HT1080 (cell line): ENCODE measurements around the gene NR1H3. TPM values are rescaled to one million over a fixed set of nuclear protein-coding genes. Genes with fewer than 3 reads are reported as not detected.

ENCODE experiments used
- DNase-seq: peaks from one replicate; pipeline ENCODE4 v3.0.0-alpha.2; 2015; ENCODE audit warnings: low read depth
- total RNA-seq: library from RNA; depleted of rRNA; stranded (reverse); fragments of >200 nt; shearing (Covaris generic); gene quantifications from 2 replicates; pipeline ENCODE4 v1.2.3, GENCODE V29; 2014

NR1H3 gene
- total RNA-seq, 1 experiment from 2014 or later: 9.7 TPM

DNA sequence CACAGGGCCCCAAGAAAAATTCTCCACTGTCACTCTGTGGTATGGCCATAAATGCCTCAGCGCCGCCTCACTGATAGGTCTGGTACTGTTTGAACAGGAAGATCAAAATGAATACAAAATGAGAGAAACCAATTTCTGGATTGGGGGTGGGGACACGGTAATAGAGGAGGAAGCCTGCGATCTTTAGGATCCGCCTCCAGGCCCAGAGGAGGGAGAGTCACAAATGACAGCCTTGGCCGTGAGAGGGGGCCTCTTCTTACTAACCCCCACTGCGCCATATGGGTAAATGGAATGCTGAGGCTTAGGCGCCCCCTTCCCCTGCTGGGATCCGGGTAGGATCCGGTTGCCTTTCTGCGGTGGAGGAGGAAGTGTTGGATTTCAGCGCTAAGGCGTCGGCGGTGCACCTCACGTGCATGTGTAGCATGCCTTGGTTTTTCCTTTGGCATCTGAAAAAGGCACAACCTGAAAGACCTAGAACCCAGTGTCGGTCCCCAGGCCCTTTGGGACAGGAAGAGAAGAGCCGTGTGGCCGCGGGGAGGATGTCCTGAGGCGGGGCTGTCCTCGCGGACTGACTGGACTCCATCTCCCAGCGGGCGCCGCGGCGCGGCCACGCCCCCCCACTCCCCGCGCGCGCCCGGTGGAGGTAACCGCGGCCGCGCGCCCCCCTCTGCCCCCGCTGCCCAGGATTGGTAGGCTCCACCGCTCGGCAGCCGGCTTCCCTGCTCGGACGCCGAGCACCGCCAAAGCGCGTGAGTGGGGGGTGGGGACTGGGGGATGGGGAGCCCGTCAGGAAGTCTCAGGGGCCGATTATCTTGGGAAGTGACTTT is 11.4 kb downstream of the NR1H3 start:
- peak; percentile 92 for DNase-seq

DNA sequence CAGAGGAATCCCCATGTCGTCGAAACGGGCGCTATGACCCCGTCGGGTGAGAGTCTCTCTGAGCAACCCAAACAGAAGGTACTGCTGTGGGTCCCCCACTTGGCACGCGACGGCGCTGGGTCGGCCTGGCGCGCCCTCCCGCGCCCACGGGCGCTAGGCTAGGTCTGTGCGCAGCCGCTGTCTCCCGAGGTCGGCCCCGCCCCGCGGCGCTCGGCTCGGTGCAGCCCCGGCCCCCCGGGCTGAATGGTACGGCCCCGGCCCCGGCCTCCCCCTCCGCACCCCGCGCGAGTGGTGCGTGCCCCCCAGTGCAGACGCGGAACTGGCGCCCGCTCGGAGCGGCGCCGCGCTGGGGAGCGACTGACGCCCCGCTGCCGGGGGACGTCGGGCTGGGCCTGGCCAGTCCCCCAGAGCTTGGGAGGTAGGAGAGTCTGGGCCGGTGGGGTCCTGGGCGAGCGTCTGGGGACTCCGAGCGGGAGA is 12.1 kb downstream of the NR1H3 start, which contains the start of gene MADD:
Gene MADD (plus strand): TSS at position 305 of the 477 bp plus-strand sequence.
- peak; percentile 74 for DNase-seq

DNA sequence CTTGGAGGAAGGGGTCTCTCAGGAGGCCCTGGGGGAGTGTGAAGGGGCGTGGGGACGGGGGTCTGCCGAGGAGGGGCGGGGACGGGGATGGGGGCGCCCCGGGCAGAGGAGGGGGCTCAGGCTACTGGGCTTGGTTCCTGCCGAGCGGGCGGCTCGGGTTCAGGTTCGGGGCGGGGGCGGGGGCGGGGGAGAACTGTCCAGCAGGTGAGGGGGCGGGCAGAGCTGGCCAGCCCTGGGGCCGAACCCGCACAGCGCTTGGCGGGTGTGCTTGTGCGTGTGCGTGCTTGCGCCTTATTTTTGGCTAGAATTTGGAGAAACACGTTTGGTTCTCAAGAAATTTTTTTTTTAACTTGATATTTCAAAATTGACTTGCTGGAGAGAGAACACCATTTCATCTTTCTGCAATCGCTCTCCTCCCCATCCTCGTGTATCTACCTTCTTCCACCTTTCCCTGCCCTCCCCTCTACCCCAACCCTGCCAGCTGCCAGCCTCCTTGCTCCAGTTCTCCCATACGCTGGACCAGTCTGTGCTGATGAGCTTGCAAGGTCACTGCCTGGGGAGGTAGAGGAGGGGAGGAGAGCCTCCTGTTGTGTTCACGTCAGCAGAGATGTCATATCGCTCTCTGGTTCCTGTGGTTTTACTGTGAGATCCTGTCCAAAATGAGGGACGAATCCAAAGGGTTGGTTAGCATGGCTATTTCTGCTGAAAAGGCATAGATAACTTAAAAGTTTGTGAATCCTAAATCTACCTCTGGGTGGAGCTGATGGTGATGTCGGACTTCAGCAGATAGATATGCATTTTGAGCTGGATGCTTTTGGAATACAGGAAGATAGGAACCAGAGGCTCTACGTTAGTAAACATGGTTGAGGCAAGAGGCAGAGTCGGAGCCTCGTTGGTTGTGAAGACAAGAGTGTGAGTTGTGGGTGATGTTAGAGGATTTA is 12.8 kb downstream of the NR1H3 start:
- peak; percentile 57 for DNase-seq

DNA sequence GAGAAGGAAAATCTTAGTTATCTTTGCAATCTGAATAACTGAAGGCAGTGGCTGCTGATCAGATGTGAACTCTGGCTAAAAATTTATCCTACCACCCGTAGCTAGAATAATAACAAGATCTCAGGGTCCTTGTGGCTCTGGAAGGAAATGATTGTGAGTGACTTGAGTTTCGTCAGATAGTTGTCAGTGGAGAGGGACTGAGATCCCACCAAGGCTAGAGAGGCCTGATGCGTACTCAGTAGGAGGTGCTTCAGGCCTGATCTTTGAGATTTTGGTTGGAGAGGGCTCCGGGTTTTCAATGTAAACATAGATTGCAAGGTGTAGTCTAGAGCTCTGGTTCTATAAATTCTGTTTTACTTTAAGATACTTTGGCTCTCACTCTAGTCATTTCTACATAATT is 13.5 kb downstream of the NR1H3 start:
- no peak for DNase-seq

DNA sequence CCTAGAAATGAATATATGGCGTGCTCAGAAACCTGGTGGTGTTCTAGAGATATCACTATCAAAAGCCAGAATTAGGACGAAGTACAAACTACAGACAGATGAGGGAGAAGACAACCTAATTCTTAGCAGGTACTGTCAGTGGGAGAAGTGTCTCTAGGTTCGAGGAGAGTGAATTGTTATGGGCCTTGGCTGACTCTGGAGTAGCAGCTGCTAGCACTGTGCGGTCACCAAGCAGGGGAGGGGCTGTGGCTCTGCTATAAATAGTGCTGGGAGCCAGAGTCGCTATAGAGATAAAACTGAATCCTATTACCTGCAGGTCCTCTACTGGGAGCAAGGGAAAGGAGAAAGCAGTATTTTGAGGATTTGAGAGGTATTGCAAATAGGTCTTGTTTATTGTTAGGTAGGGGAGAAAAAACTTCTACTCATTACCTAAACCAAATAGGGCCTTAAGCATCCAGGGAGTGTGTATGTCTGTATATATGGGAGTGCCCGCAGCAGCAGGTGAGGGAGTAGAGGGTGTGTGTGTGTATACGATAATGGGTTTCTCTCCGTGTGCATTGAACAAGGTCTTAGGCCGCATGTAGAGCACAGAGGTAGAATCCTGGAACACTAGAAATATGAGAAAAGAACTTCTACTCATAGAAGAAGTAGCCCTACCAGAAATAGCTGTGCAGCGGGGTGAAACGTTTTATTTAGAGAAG is 14.3 kb downstream of the NR1H3 start:
- no peak for DNase-seq

DNA sequence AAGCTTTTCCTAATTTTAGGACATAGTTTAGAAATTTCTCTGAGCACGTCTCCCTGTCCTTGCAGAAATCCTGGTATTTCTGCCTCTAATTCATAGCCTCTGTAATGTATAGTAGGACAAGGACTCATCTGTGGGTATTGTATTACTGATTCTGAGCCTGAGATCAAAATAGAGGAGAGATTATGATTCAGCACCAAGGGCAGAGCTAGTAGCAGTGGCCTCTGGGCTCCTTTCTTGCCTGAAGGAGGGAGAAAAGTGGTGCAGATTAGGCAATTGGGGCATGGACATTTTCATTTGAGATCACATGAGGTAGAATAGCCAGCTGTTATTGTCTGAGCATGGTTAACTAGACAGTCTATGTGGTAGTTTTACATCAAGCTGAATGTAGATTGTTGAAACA is 14.9 kb downstream of the NR1H3 start:
- no peak for DNase-seq

DNA sequence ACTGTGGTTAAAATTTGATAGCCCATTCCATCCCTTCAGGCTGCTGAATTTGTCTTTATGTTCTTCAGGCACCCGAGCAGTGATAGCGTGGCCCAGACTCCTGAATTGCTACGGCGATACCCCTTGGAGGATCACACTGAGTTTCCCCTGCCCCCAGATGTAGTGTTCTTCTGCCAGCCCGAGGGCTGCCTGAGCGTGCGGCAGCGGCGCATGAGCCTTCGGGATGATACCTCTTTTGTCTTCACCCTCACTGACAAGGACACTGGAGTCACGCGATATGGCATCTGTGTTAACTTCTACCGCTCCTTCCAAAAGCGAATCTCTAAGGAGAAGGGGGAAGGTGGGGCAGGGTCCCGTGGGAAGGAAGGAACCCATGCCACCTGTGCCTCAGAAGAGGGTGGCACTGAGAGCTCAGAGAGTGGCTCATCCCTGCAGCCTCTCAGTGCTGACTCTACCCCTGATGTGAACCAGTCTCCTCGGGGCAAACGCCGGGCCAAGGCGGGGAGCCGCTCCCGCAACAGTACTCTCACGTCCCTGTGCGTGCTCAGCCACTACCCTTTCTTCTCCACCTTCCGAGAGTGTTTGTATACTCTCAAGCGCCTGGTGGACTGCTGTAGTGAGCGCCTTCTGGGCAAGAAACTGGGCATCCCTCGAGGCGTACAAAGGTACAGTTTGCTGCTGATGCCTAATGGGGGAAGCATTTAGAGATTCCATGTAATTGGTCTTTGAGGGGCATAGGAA is 16.9 kb downstream of the NR1H3 start:
- DNase-seq: no peak

DNA sequence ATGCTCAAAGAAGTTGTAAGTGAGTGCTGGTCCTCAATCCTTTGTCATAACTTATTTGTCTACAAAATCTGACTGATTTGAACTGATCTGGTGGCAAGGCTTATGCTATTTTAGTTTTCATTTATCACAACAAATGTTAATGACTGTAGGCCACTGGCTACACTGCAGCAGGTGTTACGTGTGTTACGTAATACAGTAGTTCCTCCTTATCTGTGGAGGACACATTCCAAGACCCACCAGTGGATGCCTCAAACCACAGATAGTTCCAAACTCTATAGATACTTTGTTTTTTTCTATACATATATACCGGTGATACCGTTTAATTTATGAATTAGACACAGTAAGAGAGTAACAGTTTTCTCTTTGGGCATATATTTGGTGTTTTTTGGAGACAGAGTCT is 19.1 kb downstream of the NR1H3 start:
- DNase-seq: no peak

DNA sequence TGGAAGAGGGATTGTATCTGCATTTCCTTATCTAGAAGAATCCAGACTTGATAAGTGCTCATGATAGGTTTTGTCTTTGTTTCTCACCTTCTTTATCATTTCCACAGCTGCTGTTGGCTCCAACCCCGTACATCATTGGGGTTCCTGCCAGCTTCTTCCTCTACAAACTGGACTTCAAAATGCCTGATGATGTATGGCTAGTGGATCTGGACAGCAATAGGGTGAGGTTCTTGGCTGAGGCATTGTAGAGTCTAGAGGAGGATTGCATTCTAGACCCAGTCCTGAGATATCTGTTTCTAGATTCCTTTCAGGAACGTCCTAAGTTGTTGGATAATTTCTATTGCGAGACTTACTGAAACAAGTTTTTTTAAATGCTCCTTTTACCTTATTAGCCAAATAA is 20.3 kb downstream of the NR1H3 start:
- no peak for DNase-seq

DNA sequence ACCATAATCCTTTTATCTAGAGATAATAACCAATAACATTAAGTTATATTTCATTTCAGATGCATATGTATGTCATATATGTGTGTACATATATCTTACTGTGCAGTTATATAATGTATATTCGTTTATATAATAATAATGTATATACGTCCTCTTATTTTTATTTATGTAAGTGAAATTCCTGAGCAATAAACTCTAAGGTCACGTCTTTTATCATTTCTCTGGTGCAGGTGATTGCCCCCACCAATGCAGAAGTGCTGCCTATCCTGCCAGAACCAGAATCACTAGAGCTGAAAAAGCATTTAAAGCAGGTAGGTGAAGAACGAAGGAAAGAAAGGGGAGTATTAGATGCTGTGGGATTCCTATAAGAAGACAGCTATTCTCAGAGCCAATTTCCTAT is 21.0 kb downstream of the NR1H3 start:
- no peak for DNase-seq

DNA sequence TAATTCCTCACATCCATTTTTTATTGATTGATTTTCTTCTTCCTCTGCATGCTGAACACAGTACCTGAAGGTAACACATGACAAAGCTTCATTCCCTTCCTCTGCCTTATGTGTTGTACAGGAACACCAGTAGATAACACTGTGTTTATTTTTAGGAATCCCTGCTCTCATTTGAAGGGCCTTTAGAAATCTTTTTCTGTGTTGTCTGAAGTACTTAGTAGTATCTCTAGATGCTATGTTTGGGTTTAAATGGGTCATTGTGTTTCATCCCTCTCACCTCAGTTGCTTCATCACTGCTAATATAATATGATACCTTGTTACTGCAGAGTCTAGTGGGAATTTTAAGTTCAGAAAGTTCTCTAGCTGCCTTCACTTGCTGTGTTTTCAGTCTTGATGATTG is 22.3 kb downstream of the NR1H3 start:
- no peak for DNase-seq

DNA sequence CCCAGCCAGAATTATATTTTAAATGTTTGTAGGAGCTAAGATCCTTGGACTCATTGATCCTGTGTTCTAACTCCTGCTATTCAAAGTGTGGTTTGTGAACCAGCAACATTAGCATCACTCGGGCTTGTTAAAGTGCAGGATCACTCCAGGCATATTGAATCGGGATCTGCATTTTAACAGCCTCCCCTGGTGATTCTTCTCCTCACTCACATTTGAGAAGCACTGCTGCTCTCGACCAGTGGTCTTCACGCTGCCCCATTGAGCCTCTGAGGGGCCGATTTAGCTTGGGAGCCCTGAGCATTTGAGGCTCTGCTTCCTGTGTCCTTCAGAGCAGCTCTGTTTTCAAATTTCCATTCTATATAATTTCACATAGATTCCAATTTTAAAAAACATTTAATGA is 23.1 kb downstream of the NR1H3 start:
- no peak for DNase-seq

DNA sequence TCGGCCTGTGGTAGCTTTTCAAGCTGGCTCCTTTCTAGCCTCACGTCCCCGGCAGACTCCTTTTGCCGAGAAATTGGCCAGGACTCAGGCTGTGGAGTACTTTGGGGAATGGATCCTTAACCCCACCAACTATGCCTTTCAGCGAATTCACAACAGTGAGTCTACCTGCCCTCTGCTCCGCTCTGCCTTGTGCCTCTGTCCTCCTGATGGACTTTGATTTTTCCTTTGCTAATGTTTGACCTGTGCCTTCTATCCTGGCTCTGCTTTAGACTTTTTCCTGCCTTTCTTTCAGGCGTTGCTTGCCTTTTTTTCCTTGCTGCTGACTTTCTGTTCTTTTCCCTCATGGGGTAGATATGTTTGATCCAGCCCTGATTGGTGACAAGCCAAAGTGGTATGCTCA is 24.7 kb downstream of the NR1H3 start:
- no peak for DNase-seq

DNA sequence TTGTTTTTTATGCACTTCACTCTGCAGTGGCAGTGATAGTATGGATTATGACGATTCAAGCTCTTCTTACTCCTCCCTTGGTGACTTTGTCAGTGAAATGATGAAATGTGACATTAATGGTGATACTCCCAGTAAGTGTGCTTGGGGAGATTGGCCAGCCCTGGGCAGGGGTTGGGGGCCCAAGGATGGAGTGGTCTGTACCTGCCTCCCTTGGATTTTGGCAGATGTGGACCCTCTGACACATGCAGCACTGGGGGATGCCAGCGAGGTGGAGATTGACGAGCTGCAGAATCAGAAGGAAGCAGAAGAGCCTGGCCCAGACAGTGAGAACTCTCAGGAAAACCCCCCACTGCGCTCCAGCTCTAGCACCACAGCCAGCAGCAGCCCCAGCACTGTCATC is 26.4 kb downstream of the NR1H3 start:
- no peak for DNase-seq

DNA sequence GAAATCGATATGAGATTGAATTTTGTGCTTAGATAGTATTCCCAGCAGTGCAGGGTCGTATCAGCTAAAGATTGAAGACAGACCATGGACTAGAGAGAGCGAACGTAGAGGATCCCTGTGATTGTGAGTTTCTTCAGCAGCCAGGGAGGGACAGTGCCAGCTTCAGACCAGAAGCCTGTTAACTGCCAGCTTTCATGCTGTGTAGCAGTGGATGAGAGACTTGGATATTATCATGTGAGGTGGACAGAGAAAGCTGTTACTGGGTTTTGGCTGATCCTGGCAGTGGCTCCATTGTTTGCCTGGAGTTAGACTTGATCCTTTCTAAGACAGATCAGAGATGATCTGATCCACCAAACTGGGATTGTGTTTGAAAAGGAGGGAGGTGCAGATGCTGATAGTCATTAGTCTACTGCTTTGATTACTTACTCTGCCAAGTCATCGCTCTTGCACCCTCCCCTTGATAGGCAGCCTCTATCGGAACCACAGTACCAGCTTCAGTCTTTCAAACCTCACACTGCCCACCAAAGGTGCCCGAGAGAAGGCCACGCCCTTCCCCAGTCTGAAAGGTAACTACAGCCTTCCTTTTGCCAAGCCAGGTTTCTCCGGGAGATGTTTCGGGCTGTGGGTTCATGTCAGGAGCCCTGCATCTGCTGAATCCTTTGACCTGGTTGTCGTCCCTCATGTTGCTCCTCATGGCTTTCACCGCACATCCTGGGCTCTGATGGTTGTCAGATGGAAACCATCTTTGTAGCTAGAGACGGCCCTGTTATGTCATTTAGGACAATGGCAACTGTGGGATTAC is 28.4 kb downstream of the NR1H3 start:
- DNase-seq: no peak

DNA sequence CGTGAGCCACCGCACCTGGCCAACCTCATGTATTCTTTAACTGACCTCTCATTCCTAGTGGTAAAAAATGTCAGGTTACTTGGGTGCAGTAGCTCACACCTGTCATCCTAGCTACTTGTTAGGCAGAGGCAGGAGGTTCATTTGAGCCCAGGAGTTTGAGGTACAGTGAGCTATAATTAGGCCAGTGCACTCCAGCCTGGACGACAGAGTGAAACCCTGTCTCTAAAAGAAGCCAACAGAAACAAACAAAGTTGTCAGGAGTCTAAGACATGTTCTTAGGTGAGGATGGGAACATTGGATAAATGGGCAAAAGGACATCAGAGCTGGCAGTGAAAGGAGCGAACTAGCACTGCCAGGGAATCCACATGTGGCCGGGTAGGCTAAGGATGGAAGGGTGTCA is 30.3 kb downstream of the NR1H3 start:
- DNase-seq: no peak

DNA sequence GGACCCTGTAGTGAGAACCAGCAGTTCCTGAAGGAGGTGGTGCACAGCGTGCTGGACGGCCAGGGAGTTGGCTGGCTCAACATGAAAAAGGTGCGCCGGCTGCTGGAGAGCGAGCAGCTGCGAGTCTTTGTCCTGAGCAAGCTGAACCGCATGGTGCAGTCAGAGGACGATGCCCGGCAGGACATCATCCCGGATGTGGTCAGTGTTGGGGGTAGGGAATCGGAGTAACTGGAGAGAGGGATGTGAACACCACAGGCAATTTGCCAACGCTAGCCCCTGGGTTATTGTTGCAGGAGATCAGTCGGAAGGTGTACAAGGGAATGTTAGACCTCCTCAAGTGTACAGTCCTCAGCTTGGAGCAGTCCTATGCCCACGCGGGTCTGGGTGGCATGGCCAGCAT is 32.1 kb downstream of the NR1H3 start:
- DNase-seq: peak; percentile 63

DNA sequence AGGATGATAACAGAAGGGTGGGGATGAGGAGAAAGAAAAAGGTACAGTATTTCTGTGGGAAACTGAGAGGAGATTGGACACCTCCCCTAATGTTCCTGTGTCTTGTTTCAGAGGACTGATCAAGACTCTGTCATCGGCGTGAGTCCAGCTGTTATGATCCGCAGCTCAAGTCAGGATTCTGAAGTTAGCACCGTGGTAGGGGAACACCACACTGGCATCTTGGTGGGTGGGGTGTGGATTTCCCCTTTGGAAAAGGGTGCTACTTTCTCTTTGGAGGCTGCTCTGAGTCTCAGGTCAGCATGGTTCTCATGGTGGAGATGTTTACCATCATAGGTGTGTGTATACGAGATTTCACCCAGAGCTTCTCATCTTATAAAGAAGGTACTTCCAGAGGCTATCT is 37.6 kb downstream of the NR1H3 start:
- DNase-seq: no peak

DNA sequence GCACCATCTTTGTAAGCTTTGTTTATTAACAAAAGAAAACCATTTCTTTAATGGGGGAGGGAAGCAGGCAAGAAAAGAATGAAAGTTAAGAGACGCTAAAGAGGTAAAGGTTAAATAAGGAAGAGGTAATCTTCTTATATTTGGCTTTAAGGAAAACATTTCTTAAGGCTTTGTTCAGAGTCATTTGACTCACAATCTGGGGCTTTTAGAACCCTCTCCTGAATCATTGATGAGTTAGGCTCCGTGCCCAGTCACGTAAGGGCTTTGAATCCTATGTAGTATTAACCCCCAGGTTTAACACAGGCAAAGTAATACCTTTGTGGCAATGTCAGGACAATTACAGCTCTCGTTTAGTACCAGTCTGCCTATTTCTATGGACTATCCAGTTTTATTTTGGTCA is 38.2 kb downstream of the NR1H3 start:
- no peak for DNase-seq

DNA sequence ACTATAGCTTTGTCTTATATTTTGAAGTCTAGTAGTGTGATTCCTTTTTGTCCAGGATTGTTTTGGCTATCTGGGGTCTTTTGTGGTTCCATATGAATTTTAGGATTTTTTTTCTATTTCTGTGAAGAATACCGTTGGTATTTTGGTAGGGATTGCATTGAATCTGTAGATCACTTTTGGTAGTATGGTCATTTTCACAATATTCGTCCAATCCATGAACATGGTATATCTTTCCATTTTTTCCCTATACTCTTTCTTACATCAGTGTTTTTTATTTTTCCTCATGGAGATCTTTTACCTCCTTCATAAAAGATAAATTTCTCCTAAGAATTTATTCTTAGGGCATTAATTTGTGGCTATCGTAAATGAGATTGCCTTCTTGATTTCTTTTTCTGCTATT is 41.3 kb downstream of the NR1H3 start:
- no peak for DNase-seq
